ENCODE data around the gene FHAD1.

The FHAD1 gene

GRCh38 chr1:15215116-15215515 is 31.9 kb upstream of the FHAD1 start:
- no peak for DNase-seq (ENCODE audit: low read depth, low spot score)
- no peak overlapping the region for H3K4me3 ChIP-seq (ENCODE audit: low read length)

GRCh38 chr1:15217654-15218053 is 29.4 kb upstream of the FHAD1 start:
- DNase-seq (ENCODE audit: low read depth, low spot score) = no peak
- H3K4me3 ChIP-seq (ENCODE audit: low read length) = no peak overlapping the region

- no peak for DNase-seq (ENCODE audit: low read depth, low spot score)
- H3K4me3 ChIP-seq (ENCODE audit: low read length) = no peak overlapping the region
Measured at GRCh38 chr1:15218287-15219279, 28.4 kb upstream of the FHAD1 start.

- H3K4me3 ChIP-seq (ENCODE audit: low read length) = no peak overlapping the region
- DNase-seq (ENCODE audit: low read depth, low spot score) = no peak
Measured at GRCh38 chr1:15219280-15220023, 27.6 kb upstream of the FHAD1 start.

GRCh38 chr1:15220024-15220392 is 27.0 kb upstream of the FHAD1 start:
- H3K4me3 ChIP-seq (ENCODE audit: low read length) = no peak overlapping the region
- no peak for DNase-seq (ENCODE audit: low read depth, low spot score)

- DNase-seq (ENCODE audit: low read depth, low spot score) = no peak
- H3K4me3 ChIP-seq (ENCODE audit: low read length) = no peak overlapping the region
Measured at GRCh38 chr1:15220825-15221431, 26.1 kb upstream of the FHAD1 start.

GRCh38 chr1:15222653-15223303 is 24.2 kb upstream of the FHAD1 start:
- DNase-seq (ENCODE audit: low read depth, low spot score) = no peak

GRCh38 chr1:15224259-15224869 is 22.7 kb upstream of the FHAD1 start:
- DNase-seq (ENCODE audit: low read depth, low spot score) = no peak
- no peak overlapping the region for H3K4me3 ChIP-seq (ENCODE audit: low read length)

More at GRCh38 chr1:15222653-15223303, 24.2 kb upstream of the FHAD1 start:
- no peak overlapping the region for H3K4me3 ChIP-seq (ENCODE audit: low read length)

GRCh38 chr1:15224974-15225373 is 22.0 kb upstream of the FHAD1 start:
- DNase-seq (ENCODE audit: low read depth, low spot score) = no peak
- no peak overlapping the region for H3K4me3 ChIP-seq (ENCODE audit: low read length)

GRCh38 chr1:15225461-15225860 is 21.6 kb upstream of the FHAD1 start:
- H3K4me3 ChIP-seq (ENCODE audit: low read length) = no peak overlapping the region

GRCh38 chr1:15226388-15227255 is 20.4 kb upstream of the FHAD1 start:
- DNase-seq (ENCODE audit: low read depth, low spot score) = no peak
- no peak overlapping the region for H3K4me3 ChIP-seq (ENCODE audit: low read length)

More at GRCh38 chr1:15225461-15225860, 21.6 kb upstream of the FHAD1 start:
- no peak for DNase-seq (ENCODE audit: low read depth, low spot score)

- no peak for DNase-seq (ENCODE audit: low read depth, low spot score)
- H3K4me3 ChIP-seq (ENCODE audit: low read length) = no peak overlapping the region
Measured at GRCh38 chr1:15229707-15230131, 17.3 kb upstream of the FHAD1 start.

GRCh38 chr1:15231714-15232201 is 15.3 kb upstream of the FHAD1 start:
- no peak overlapping the region for H3K4me3 ChIP-seq (ENCODE audit: low read length)
- no peak for DNase-seq (ENCODE audit: low read depth, low spot score)

GRCh38 chr1:15233689-15234088 is 13.3 kb upstream of the FHAD1 start:
- no peak overlapping the region for H3K4me3 ChIP-seq (ENCODE audit: low read length)
- DNase-seq (ENCODE audit: low read depth, low spot score) = no peak

- no peak overlapping the region for H3K4me3 ChIP-seq (ENCODE audit: low read length)
- DNase-seq (ENCODE audit: low read depth, low spot score) = peak; percentile 10
Measured at GRCh38 chr1:15236321-15236721, 10.7 kb upstream of the FHAD1 start.

- no peak for DNase-seq (ENCODE audit: low read depth, low spot score)
- no peak overlapping the region for H3K4me3 ChIP-seq (ENCODE audit: low read length)
Measured at GRCh38 chr1:15236746-15237145, 10.3 kb upstream of the FHAD1 start.

GRCh38 chr1:15238789-15239188 is 8.2 kb upstream of the FHAD1 start:
- H3K4me3 ChIP-seq (ENCODE audit: low read length) = no peak overlapping the region
- DNase-seq (ENCODE audit: low read depth, low spot score) = no peak

- no peak overlapping the region for H3K4me3 ChIP-seq (ENCODE audit: low read length)
- no peak for DNase-seq (ENCODE audit: low read depth, low spot score)
Measured at GRCh38 chr1:15242766-15243165, 4.3 kb upstream of the FHAD1 start.

Measured in Jurkat, Clone E6-1 (cell line).